BE2C (cell line): ENCODE measurements around the gene DMAC1.

Source experiments
- DNase-seq: peaks from one replicate; pipeline ENCODE4 v3.0.0-alpha.2; 2020
- H3K27me3 ChIP-seq: fragments of 250-450 bp; sonication (Bioruptor Pico); 2 replicates; pipeline ENCODE4 v1.5.1; 2020; ENCODE audit warnings: mild to moderate bottlenecking
- H3K36me3 ChIP-seq: fragments of 250-450 bp; sonication (Bioruptor Pico); 2 replicates; pipeline ENCODE4 v1.5.1; 2020; ENCODE audit warnings: mild to moderate bottlenecking
- H3K4me1 ChIP-seq: fragments of 250-450 bp; sonication (Bioruptor Pico); 2 replicates; pipeline ENCODE4 v1.5.1; 2020
- H3K4me3 ChIP-seq: 2 replicates; pipeline ENCODE4 v1.5.1; 2011; ENCODE audit warnings: low read depth, low read length
- H3K9me3 ChIP-seq: fragments of 250-450 bp; sonication (Bioruptor Pico); 2 replicates; pipeline ENCODE4 v1.5.1; 2020
- TF ChIP-seq, protein P1 (sequence below): IDR thresholded peaks from 2 replicates; pipeline ENCODE4 v1.5.1; 2012; ENCODE audit warnings: mild to moderate bottlenecking, low read depth, low read length

The DMAC1 gene

GRCh38 chr9:7813030-7813429 lies 13.5 kb upstream of the DMAC1 start:
- Histone ChIP-seq H3K4me1 (no peaks in the 10 kb centered on the region), H3K4me3 (no peak overlapping the region), H3K27me3 (no peaks in the 10 kb centered on the region; the same call in 1 of the 2 replicates), H3K36me3 (no peaks in the 10 kb centered on the region), H3K9me3 (no peaks in the 10 kb centered on the region)
- TF ChIP-seq, protein P1, sequence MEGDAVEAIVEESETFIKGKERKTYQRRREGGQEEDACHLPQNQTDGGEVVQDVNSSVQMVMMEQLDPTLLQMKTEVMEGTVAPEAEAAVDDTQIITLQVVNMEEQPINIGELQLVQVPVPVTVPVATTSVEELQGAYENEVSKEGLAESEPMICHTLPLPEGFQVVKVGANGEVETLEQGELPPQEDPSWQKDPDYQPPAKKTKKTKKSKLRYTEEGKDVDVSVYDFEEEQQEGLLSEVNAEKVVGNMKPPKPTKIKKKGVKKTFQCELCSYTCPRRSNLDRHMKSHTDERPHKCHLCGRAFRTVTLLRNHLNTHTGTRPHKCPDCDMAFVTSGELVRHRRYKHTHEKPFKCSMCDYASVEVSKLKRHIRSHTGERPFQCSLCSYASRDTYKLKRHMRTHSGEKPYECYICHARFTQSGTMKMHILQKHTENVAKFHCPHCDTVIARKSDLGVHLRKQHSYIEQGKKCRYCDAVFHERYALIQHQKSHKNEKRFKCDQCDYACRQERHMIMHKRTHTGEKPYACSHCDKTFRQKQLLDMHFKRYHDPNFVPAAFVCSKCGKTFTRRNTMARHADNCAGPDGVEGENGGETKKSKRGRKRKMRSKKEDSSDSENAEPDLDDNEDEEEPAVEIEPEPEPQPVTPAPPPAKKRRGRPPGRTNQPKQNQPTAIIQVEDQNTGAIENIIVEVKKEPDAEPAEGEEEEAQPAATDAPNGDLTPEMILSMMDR = no peak
- no peak for DNase-seq

- no peaks in the 10 kb centered on the region for H3K9me3 ChIP-seq
- H3K4me3 ChIP-seq = no peak overlapping the region
- TF ChIP-seq, protein P1 = no peak
- no peaks in the 10 kb centered on the region for H3K36me3 ChIP-seq
- H3K27me3 ChIP-seq = no peaks in the 10 kb centered on the region; the same call in 1 of the 2 replicates
- H3K4me1 ChIP-seq = no peaks in the 10 kb centered on the region
- DNase-seq = no peak
Observed at GRCh38 chr9:7811677-7812076, 12.1 kb upstream of the DMAC1 start.

GRCh38 chr9:7802666-7803065 lies 3.1 kb upstream of the DMAC1 start:
- Histone ChIP-seq H3K4me3 (no peak overlapping the region), H3K4me1 (no peaks in the 10 kb centered on the region), H3K27me3 (no peaks in the 10 kb centered on the region), H3K36me3 (no peaks in the 10 kb centered on the region; the same call in 1 of the 2 replicates), H3K9me3 (no peaks in the 10 kb centered on the region)
- TF ChIP-seq, protein P1 = no peak
- no peak for DNase-seq

- no peaks in the 10 kb centered on the region for H3K9me3 ChIP-seq
- peak overlapping the region; percentile 82; the same call in 1 of the 2 replicates for H3K4me3 ChIP-seq
- no peaks in the 10 kb centered on the region for H3K27me3 ChIP-seq
- TF ChIP-seq, protein P1 = no peak
- peaks cover 7% of the 10 kb centered on the region for H3K36me3 ChIP-seq
- no peak for DNase-seq
- no peaks in the 10 kb centered on the region for H3K4me1 ChIP-seq
Observed at GRCh38 chr9:7799944-7800285, 337 bp upstream of the DMAC1 start.

DNA sequence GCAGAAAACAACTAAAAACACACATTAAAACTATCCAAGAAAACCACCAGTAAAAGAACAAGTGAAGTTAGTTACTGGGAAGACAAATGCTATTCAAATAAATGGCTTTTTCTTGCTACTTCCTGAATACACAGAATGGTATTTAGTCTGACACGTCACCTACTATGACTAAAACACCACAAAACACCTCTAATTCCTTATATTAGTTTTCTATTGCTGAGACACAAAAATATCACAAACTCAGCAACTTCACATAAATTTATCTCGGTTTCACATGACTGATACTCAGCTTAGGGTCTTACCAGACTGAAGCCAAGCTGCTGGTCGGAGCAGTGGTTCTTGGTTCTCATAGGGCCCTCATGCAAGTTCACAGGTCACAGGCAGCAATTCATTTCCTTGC lies 5.4 kb downstream of the DMAC1 start:
- Histone ChIP-seq H3K4me1 (peaks cover 5% of the 10 kb centered on the region), H3K9me3 (no peaks in the 10 kb centered on the region), H3K36me3 (peaks cover 7% of the 10 kb centered on the region), H3K27me3 (no peaks in the 10 kb centered on the region), H3K4me3 (no peak overlapping the region)
- no peak for DNase-seq
- TF ChIP-seq, protein P1 = no peak

DNA sequence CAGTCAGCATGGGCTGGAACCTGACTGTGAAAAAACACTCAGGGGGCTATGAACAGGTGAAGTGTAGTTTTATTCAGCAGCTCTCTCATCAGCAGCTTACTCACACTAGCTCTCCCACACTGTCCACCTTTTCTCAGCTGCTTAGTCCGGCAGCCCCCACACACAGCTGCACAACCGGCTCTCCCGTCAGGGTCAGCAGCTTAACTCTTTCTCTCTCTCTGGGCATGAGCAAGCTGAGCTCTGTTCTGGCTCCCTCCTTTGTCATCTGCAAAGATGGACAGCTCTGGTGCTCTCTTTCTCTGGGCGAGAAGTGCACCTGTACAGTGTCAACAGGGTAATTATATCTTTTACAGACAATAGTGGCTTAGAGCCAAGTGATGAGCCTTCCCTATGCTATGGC lies 8.2 kb downstream of the DMAC1 start:
- H3K4me1 ChIP-seq = peaks cover 5% of the 10 kb centered on the region
- H3K36me3 ChIP-seq = peaks cover 7% of the 10 kb centered on the region; the same call in 1 of the 2 replicates
- TF ChIP-seq, protein P1 = no peak
- no peaks in the 10 kb centered on the region for H3K9me3 ChIP-seq
- DNase-seq = peak; percentile 28
- no peak overlapping the region for H3K4me3 ChIP-seq
- no peaks in the 10 kb centered on the region for H3K27me3 ChIP-seq
